WTC11 (cell line): ENCODE measurements around the gene FAR2. TPM values are rescaled to one million over a fixed set of nuclear protein-coding genes. Genes with fewer than 3 reads are reported as not detected.

ENCODE experiments used
- ATAC-seq: fragments of 200-7000 bp; cut with Tn5 transposase; 2 replicates; pipeline ENCODE4 v1.10.0; 2021; ENCODE audit warnings: mild to moderate bottlenecking, moderate library complexity
- CTCF ChIA-PET: fragments of 300-600 bp; sonication (Branson Sonifier 250); formaldehyde crosslinking; loops from one replicate; lab custom pipeline; 2021; ENCODE audit warnings: antibody characterized with exemption; lab: Charles Lee
- POLR2A ChIA-PET: fragments of 350-600 bp; sonication (Branson Sonifier 250); formaldehyde crosslinking; loops from one replicate; lab custom pipeline; 2021; ENCODE audit warnings: antibody characterized with exemption; lab: Charles Lee
- DNase-seq: peaks from one replicate; pipeline ENCODE4 v3.0.0; 2021; ENCODE audit warnings: low spot score
- H3K27ac Mint-ChIP-seq: 2 replicates; pipeline ENCODE4 v1.8.0; 2021; ENCODE audit warnings: mixed read lengths
- H3K27me3 Mint-ChIP-seq: 2 replicates; pipeline ENCODE4 v1.8.0; 2021; ENCODE audit warnings: low read depth, mild to moderate bottlenecking, moderate library complexity, mixed read lengths
- H3K36me3 Mint-ChIP-seq: 2 replicates; pipeline ENCODE4 v1.8.0; 2021; ENCODE audit warnings: mixed read lengths
- H3K4me1 Mint-ChIP-seq: 2 replicates; pipeline ENCODE4 v1.8.0; 2022; ENCODE audit warnings: mixed read lengths
- H3K4me3 Mint-ChIP-seq: 2 replicates; pipeline ENCODE4 v1.8.0; 2021; ENCODE audit warnings: mild to moderate bottlenecking, moderate library complexity, mixed read lengths
- H3K9me3 Mint-ChIP-seq: 2 replicates; pipeline ENCODE4 v1.8.0; 2021; ENCODE audit warnings: mixed read lengths
- ATF1 ChIP-seq: sonication (generic); formaldehyde crosslinking; IDR thresholded peaks from 2 replicates; pipeline ENCODE4 v1.8.1; 2023; ENCODE audit warnings: mild to moderate bottlenecking, moderate library complexity, missing genetic modification reagents
- ATF3 ChIP-seq: sonication (generic); formaldehyde crosslinking; conservative IDR thresholded peaks from 2 replicates; pipeline ENCODE4 v1.8.1; 2022; ENCODE audit warnings: mild to moderate bottlenecking, missing genetic modification reagents
- CBFB ChIP-seq: sonication (generic); formaldehyde crosslinking; IDR thresholded peaks from 2 replicates; pipeline ENCODE4 v1.8.1; 2022; ENCODE audit warnings: mild to moderate bottlenecking, low read depth, missing genetic modification reagents
- CREB1 ChIP-seq: sonication (generic); formaldehyde crosslinking; IDR thresholded peaks from 2 replicates; pipeline ENCODE4 v1.8.0; 2023; ENCODE audit warnings: mild to moderate bottlenecking, missing genetic modification reagents
- CTCF ChIP-seq: fragments of 200-600 bp; IDR thresholded peaks from 2 replicates; pipeline ENCODE4 v1.8.0; 2022; ENCODE audit warnings: antibody characterized with exemption
- E2F1 ChIP-seq: sonication (generic); formaldehyde crosslinking; IDR thresholded peaks from 2 replicates; pipeline ENCODE4 v1.8.0; 2022; ENCODE audit warnings: mild to moderate bottlenecking, missing genetic modification reagents
- E2F5 ChIP-seq: sonication (generic); formaldehyde crosslinking; IDR thresholded peaks from 2 replicates; pipeline ENCODE4 v1.8.1; 2022; ENCODE audit warnings: mild to moderate bottlenecking, moderate library complexity, missing genetic modification reagents
- GABPB1 ChIP-seq: sonication (generic); formaldehyde crosslinking; IDR thresholded peaks from 2 replicates; pipeline ENCODE4 v1.8.1; 2023; ENCODE audit warnings: mild to moderate bottlenecking, missing genetic modification reagents
- MAX ChIP-seq: sonication (generic); formaldehyde crosslinking; IDR thresholded peaks from 2 replicates; pipeline ENCODE4 v1.8.0; 2022; ENCODE audit warnings: mild to moderate bottlenecking, missing genetic modification reagents
- NFATC4 ChIP-seq: fragments of 250-450 bp; sonication (Bioruptor Pico); IDR thresholded peaks from 2 replicates; pipeline ENCODE4 v1.9.0; 2021; ENCODE audit warnings: mild to moderate bottlenecking
- OVOL2 ChIP-seq: fragments of 250-450 bp; sonication (Bioruptor Pico); IDR thresholded peaks from 2 replicates; pipeline ENCODE4 v1.9.0; 2021; ENCODE audit warnings: mild to moderate bottlenecking, borderline replicate concordance
- SOX15 ChIP-seq: fragments of 250-450 bp; sonication (Bioruptor Pico); IDR thresholded peaks from 2 replicates; pipeline ENCODE4 v1.9.0; 2021; ENCODE audit warnings: mild to moderate bottlenecking
- SP1 ChIP-seq: sonication (generic); formaldehyde crosslinking; conservative IDR thresholded peaks from 2 replicates; pipeline ENCODE4 v1.8.1; 2022; ENCODE audit warnings: missing genetic modification reagents
- USF1 ChIP-seq: sonication (generic); formaldehyde crosslinking; IDR thresholded peaks from 2 replicates; pipeline ENCODE4 v1.8.0; 2022; ENCODE audit warnings: mild to moderate bottlenecking, missing genetic modification reagents
- USF2 ChIP-seq: sonication (generic); formaldehyde crosslinking; IDR thresholded peaks from 2 replicates; pipeline ENCODE4 v1.8.1; 2023; ENCODE audit warnings: mild to moderate bottlenecking, missing genetic modification reagents, moderate library complexity
- ZNF138 ChIP-seq: sonication (generic); formaldehyde crosslinking; conservative IDR thresholded peaks from 2 replicates; pipeline ENCODE4 v1.8.1; 2022; ENCODE audit warnings: mild to moderate bottlenecking, moderate library complexity, missing genetic modification reagents
- total RNA-seq: library from RNA; stranded (reverse); gene quantifications from 3 replicates; pipeline ENCODE4 v1.2.3, GENCODE V29; 2021

FAR2 gene
- total RNA-seq, 1 experiment from 2014 or later, result 20.0 TPM

- H3K9me3 Mint-ChIP-seq, result peaks cover 21% of the 10 kb centered on the region
- H3K27ac Mint-ChIP-seq, result no peak overlapping the region
- ATAC-seq, result peak; percentile 97
Measured at GRCh38 chr12:29317556-29318363, 168.7 kb downstream of the FAR2 start.

GRCh38 chr12:29320295-29321085 lies 171.4 kb downstream of the FAR2 start:
- DNase-seq (no peak), ATAC-seq (no peak)
- no peak overlapping the region for H3K4me3 Mint-ChIP-seq
- H3K9me3 Mint-ChIP-seq, result peaks cover 42% of the 10 kb centered on the region
- H3K4me1 Mint-ChIP-seq, result peaks cover 12% of the 10 kb centered on the region
- H3K36me3 Mint-ChIP-seq, result peaks cover 45% of the 10 kb centered on the region
- H3K27ac Mint-ChIP-seq, result no peak overlapping the region
- no peaks in the 10 kb centered on the region; the same call in 1 of the 2 replicates for H3K27me3 Mint-ChIP-seq
- CTCF ChIA-PET, result no interaction called here
- POLR2A ChIA-PET, result no interaction called here
- no peak for TF ChIP-seq CREB1
- TF ChIP-seq OVOL2 (CRISPR knock-in tag), result no peak
- no peak for TF ChIP-seq GABPB1 (CRISPR knock-in tag)
- no peak for TF ChIP-seq MAX
- TF ChIP-seq NFATC4 (CRISPR knock-in tag), result no peak
- TF ChIP-seq USF1 (CRISPR knock-in tag), result no peak
- TF ChIP-seq E2F5, result no peak
- no peak for TF ChIP-seq ATF3 (CRISPR knock-in tag)
- no peak for TF ChIP-seq USF2 (CRISPR knock-in tag)
- TF ChIP-seq ZNF138, result no peak
- TF ChIP-seq SP1 (CRISPR knock-in tag), result no peak

More at GRCh38 chr12:29317556-29318363, 168.7 kb downstream of the FAR2 start:
- ChIA-PET POLR2A (no interaction called here), CTCF (interaction anchor here (0.6 to 4.7 kb wide), 16 partner anchors 10 to 1365 kb away, joined by 3 to 38 read pairs (median 4); no protein-coding TSS in a partner anchor)
- no peaks in the 10 kb centered on the region for H3K27me3 Mint-ChIP-seq
- H3K36me3 Mint-ChIP-seq, result peaks cover 21% of the 10 kb centered on the region
- TF ChIP-seq CTCF (peak; percentile 34; the same call in 1 of the 2 replicates), E2F1 (CRISPR knock-in tag) (no peak)
- peak; percentile 18 for DNase-seq
- no peak overlapping the region for H3K4me3 Mint-ChIP-seq
- H3K4me1 Mint-ChIP-seq, result peaks cover 12% of the 10 kb centered on the region

GRCh38 chr12:29322157-29322556 lies 173.1 kb downstream of the FAR2 start:
- TF ChIP-seq ATF1, result no peak
- no peak for TF ChIP-seq SOX15
- no peak for TF ChIP-seq CBFB (CRISPR knock-in tag)

More at GRCh38 chr12:29322157-29322556, 173.1 kb downstream of the FAR2 start:
- CTCF ChIA-PET, result no interaction called here
- H3K4me1 Mint-ChIP-seq, result peaks cover 5% of the 10 kb centered on the region
- DNase-seq, result no peak
- no peak for ATAC-seq
- no peaks in the 10 kb centered on the region; the same call in 1 of the 2 replicates for H3K27me3 Mint-ChIP-seq
- POLR2A ChIA-PET, result no interaction called here
- H3K9me3 Mint-ChIP-seq, result peaks cover 55% of the 10 kb centered on the region
- no peak overlapping the region for H3K27ac Mint-ChIP-seq
- peaks cover 55% of the 10 kb centered on the region for H3K36me3 Mint-ChIP-seq
- H3K4me3 Mint-ChIP-seq, result no peak overlapping the region
